Esophagus squamous epithelium (tissue), 5 donors: ENCODE measurements around the gene MLPH. TPM values are rescaled to one million over a fixed set of nuclear protein-coding genes. Genes with fewer than 3 reads are reported as not detected.
A peak's percentile ranks its signal among the peaks of the same experiment; 100 is the strongest.

Experiments
- DNase-seq: peaks from one replicate; lab custom pipeline; 2025; lab: John Stamatoyannopoulos, UW
- H3K27ac ChIP-seq, 4 donors: fragments of 200-600 bp; sonication (generic); one replicate each; pipeline ENCODE4 v1.5.1; 2016 to 2019; ENCODE audit warnings: mild to moderate bottlenecking in 1 of 4
- H3K27me3 ChIP-seq, 4 donors: fragments of 200-600 bp; sonication (generic); 1 replicate in 3 of 4; 2 replicates in 1 of 4; pipeline versions ENCODE4 v1.5.1 to v1.6.0; 2017 to 2021; ENCODE audit warnings: antibody characterized with exemption in 1 of 4
- H3K36me3 ChIP-seq, 3 donors: fragments of 200-600 bp; sonication (generic); one replicate each; pipeline ENCODE4 v1.5.1; 2016 to 2019
- H3K4me1 ChIP-seq, 3 donors: fragments of 200-600 bp; sonication (generic); one replicate each; pipeline ENCODE4 v1.5.1; 2017 to 2019
- H3K4me3 ChIP-seq, 4 donors: fragments of 200-600 bp; sonication (generic); 1 replicate in 3 of 4; 2 replicates in 1 of 4; pipeline ENCODE4 v1.5.1; 2016 to 2019; ENCODE audit warnings: mild to moderate bottlenecking in 2 of 4, moderate library complexity in 1 of 4
- H3K9me3 ChIP-seq, 3 donors: fragments of 200-600 bp; sonication (generic); one replicate each; pipeline ENCODE4 v1.5.1; 2016 to 2019
- POLR2A ChIP-seq, 4 donors: fragments of 450-650 bp; IDR thresholded peaks; one replicate each; pipeline ENCODE4 v1.6.1; 2017; ENCODE audit warnings: antibody characterized with exemption in 4 of 4, mild to moderate bottlenecking in 4 of 4, moderate library complexity in 3 of 4
- whole genome bisulfite sequencing, 2 donors: methylation state at CpG; one replicate each; pipeline ENCODE4 v1.1.5; 2018; 5-methylcytosine and 5-hydroxymethylcytosine counted together
- intact Hi-C: fragments of 100-400 bp; cut with DNase I; formaldehyde crosslinking; loops from one replicate; pipeline ENCODE4 v1.15.0; 2022
- total RNA-seq, 4 donors: library from RNA; depleted of rRNA; stranded (reverse); fragments of >200 nt; gene quantifications; one replicate each; pipeline ENCODE4 v1.1.0, GENCODE V29; 2016
- TF ChIP-seq, protein P1 (sequence below), 6 experiments: fragments of 450-650 bp in 4 of 6; fragments of 200-600 bp in 2 of 6; sonication (generic) in 2 of 6; IDR thresholded peaks; one replicate each; pipeline ENCODE4 v1.5.1; 2016 to 2019; ENCODE audit warnings: antibody characterized with exemption in 6 of 6, mild to moderate bottlenecking in 4 of 6, moderate library complexity in 4 of 6
- donor health status: DM: yes; HTN: yes; CAD: no.

MLPH gene
- total RNA-seq, 4 donors from 2014 or later, result 1.8 to 10.5 (median 7.6) TPM

DNA sequence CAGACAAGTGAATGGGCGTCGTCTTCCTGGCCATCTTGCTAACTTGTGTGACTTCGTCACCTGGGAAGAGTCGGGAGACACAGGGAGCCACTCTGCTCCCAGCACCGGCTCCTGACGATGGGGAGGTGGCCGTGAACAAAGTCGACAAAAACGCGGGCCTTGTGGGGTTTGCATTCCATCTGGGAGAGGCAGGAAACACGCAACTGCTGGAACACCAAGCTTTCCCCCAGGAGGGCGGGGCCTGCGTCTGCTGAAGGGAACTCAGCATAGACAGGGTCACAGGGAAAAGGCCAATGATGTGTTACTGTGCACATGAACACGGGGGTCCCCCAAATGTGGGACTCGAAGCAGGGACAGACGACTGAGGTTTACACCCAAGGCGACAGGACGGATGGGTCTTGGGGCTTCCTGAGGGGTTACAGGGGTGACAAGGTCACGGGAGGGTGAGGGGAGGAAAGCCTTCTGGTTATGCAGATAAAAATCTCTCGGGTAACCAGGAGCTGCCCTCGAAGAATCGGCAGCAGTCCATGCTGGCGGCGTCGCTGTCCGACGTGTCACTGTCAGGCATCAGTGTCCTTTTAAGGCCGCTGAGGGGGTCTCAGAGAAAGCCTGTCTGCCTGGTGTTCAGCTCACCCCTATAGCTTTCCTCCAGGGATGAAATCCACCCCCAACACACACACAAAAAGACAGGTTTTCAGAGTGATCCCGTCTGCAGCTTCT lies 51.1 kb downstream of the MLPH start:
- H3K36me3 ChIP-seq, result no peaks in the 10 kb centered on the region
- H3K27me3 ChIP-seq, result no peaks in the 10 kb centered on the region
- H3K9me3 ChIP-seq, result no peaks in the 10 kb centered on the region
- H3K27ac ChIP-seq, result no peak overlapping the region
- intact Hi-C loops, result no loop called here
- peaks cover 0 to 13% (median 12%) of the 10 kb centered on the region in 3 donors for H3K4me1 ChIP-seq
- H3K4me3 ChIP-seq, result no peak overlapping the region
- WGBS, 2 donors, result 70 to 85% methylated on average over 5 to 24 of the region's 29 CpGs
- DNase-seq, result no peak
- TF ChIP-seq, protein P1, sequence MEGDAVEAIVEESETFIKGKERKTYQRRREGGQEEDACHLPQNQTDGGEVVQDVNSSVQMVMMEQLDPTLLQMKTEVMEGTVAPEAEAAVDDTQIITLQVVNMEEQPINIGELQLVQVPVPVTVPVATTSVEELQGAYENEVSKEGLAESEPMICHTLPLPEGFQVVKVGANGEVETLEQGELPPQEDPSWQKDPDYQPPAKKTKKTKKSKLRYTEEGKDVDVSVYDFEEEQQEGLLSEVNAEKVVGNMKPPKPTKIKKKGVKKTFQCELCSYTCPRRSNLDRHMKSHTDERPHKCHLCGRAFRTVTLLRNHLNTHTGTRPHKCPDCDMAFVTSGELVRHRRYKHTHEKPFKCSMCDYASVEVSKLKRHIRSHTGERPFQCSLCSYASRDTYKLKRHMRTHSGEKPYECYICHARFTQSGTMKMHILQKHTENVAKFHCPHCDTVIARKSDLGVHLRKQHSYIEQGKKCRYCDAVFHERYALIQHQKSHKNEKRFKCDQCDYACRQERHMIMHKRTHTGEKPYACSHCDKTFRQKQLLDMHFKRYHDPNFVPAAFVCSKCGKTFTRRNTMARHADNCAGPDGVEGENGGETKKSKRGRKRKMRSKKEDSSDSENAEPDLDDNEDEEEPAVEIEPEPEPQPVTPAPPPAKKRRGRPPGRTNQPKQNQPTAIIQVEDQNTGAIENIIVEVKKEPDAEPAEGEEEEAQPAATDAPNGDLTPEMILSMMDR (IDR thresholded peaks at IDR 0.05), result no peak
- no peak for TF ChIP-seq POLR2A (IDR thresholded peaks at IDR 0.05)

DNA sequence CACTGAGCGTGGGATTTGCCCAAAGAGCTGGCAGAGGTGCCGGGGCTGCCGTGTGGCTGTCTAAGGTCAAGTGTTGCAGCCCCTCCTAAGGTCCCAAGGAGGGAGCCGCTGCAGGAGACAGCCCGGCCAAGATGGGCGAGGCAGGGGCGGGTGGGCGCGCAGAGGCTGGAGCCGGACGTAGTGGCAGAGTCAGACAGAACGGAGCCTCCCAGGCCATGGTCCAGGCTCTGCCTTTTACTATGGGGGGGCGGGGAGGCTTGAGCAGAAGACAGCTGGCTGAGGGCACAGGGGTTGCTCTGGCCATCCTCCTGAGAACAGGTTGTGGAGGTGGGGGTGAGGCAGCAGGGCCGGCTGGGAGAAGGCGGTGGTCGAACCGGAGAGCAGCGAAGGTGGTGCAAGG lies 51.9 kb downstream of the MLPH start:
- peaks cover 0 to 13% (median 12%) of the 10 kb centered on the region in 3 donors for H3K4me1 ChIP-seq
- intact Hi-C loops, result no loop called here
- H3K9me3 ChIP-seq, result no peaks in the 10 kb centered on the region
- H3K27me3 ChIP-seq, result no peaks in the 10 kb centered on the region
- no peak for DNase-seq
- H3K27ac ChIP-seq, result no peak overlapping the region
- H3K36me3 ChIP-seq, result no peaks in the 10 kb centered on the region
- TF ChIP-seq, protein P1 (IDR thresholded peaks at IDR 0.05), result no peak
- no peak for TF ChIP-seq POLR2A (IDR thresholded peaks at IDR 0.05)
- H3K4me3 ChIP-seq, result no peak overlapping the region
- 85 to 88% methylated on average over 7 to 11 of the region's 18 CpGs for WGBS, 2 donors

DNA sequence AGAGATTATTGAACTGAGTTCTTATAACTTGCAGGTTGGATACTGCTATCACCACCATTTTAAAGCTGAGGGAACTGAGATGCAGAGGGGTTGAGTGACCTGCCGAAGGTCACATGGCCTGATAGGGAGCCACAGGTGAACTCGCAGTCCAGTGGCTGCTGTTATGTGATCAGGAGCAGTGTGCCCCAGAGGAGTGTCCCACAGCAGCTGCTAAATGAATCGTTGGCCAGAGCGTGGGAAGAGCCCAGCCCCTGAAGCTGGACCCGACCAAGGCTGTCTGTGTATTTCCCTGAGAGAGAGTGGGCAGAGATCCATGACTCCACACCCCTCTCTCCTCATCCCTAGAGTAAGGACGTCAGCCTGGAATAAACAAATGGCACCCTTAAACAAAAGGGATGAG lies 52.6 kb downstream of the MLPH start:
- H3K4me1 ChIP-seq, result peaks cover 0 to 13% (median 12%) of the 10 kb centered on the region in 3 donors
- no peaks in the 10 kb centered on the region for H3K36me3 ChIP-seq
- DNase-seq, result no peak
- no peaks in the 10 kb centered on the region for H3K27me3 ChIP-seq
- intact Hi-C loops, result no loop called here
- no peaks in the 10 kb centered on the region for H3K9me3 ChIP-seq
- H3K4me3 ChIP-seq, result no peak overlapping the region
- 46 to 79% methylated on average over 3 to 5 of the region's 6 CpGs for WGBS, 2 donors
- no peak overlapping the region for H3K27ac ChIP-seq
- TF ChIP-seq, protein P1 (IDR thresholded peaks at IDR 0.05), result no peak
- TF ChIP-seq POLR2A (IDR thresholded peaks at IDR 0.05), result no peak

DNA sequence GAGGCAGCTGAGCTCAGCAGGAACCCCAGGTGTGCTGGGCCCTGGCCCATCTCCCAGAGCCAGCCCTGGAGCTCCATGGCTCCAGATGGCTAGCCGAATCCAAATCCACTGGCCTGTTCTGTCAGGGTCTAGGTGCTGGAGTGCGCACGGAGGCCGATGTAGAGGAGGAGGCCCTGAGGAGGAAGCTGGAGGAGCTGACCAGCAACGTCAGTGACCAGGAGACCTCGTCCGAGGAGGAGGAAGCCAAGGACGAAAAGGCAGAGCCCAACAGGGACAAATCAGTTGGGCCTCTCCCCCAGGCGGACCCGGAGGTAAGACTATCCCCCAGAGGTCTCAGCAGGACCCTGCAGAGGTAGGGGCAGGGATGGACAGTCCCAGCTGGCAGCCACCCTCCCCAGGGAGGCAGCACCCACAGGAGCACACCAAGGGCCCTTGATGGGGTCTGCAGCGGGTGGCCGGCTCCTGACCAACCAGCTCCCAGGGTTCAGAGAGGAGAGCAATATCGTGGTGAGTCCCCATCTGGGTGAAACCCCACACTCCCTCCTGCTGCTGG lies 53.2 kb downstream of the MLPH start:
- DNase-seq, result no peak
- Histone ChIP-seq H3K9me3 (no peaks in the 10 kb centered on the region), H3K4me1 (peaks cover 0 to 13% (median 12%) of the 10 kb centered on the region in 3 donors), H3K27ac (peak overlapping the region in 1 of 4 donors; percentile 10), H3K27me3 (no peaks in the 10 kb centered on the region), H3K4me3 (no peak overlapping the region), H3K36me3 (no peaks in the 10 kb centered on the region)
- 67 to 97% methylated on average over 4 of the region's 13 CpGs for WGBS, 2 donors
- intact Hi-C loops, result no loop called here
- TF ChIP-seq, protein P1 (IDR thresholded peaks at IDR 0.05), result no peak
- TF ChIP-seq POLR2A (IDR thresholded peaks at IDR 0.05), result no peak

DNA sequence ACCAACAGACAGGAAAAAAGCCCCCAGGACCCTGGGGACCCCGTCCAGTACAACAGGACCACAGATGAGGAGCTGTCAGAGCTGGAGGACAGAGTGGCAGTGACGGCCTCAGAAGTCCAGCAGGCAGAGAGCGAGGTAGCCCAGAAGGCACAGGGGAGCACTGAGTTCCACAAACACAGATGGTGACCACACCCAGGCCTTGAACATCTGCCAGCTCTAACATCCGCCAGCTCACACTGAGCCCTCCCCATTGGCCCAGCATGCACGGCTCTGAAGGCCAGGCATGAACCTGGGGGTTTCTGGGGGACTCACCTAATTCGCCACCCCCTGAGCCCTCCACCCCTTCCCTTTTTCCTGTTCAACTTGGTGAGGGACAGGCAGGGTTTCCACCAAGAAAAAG lies 53.8 kb downstream of the MLPH start:
- no peak overlapping the region for H3K4me3 ChIP-seq
- intact Hi-C loops, result no loop called here
- TF ChIP-seq, protein P1 (IDR thresholded peaks at IDR 0.05), result no peak
- TF ChIP-seq POLR2A (IDR thresholded peaks at IDR 0.05), result no peak
- no peaks in the 10 kb centered on the region for H3K9me3 ChIP-seq
- DNase-seq, result no peak
- H3K27me3 ChIP-seq, result no peaks in the 10 kb centered on the region
- peaks cover 0 to 13% (median 12%) of the 10 kb centered on the region in 3 donors for H3K4me1 ChIP-seq
- H3K36me3 ChIP-seq, result no peaks in the 10 kb centered on the region
- peak overlapping the region in 1 of 4 donors; percentile 10 for H3K27ac ChIP-seq
- 0 to 68% methylated on average over 1 to 2 of the region's 6 CpGs for WGBS, 2 donors
